ENCODE data around the gene PSMF1. TPM values are rescaled to one million over a fixed set of nuclear protein-coding genes. Genes with fewer than 3 reads are reported as not detected.

PSMF1 gene
- total RNA-seq, 1 experiment from 2014 or later, result 90.8 TPM

DNA sequence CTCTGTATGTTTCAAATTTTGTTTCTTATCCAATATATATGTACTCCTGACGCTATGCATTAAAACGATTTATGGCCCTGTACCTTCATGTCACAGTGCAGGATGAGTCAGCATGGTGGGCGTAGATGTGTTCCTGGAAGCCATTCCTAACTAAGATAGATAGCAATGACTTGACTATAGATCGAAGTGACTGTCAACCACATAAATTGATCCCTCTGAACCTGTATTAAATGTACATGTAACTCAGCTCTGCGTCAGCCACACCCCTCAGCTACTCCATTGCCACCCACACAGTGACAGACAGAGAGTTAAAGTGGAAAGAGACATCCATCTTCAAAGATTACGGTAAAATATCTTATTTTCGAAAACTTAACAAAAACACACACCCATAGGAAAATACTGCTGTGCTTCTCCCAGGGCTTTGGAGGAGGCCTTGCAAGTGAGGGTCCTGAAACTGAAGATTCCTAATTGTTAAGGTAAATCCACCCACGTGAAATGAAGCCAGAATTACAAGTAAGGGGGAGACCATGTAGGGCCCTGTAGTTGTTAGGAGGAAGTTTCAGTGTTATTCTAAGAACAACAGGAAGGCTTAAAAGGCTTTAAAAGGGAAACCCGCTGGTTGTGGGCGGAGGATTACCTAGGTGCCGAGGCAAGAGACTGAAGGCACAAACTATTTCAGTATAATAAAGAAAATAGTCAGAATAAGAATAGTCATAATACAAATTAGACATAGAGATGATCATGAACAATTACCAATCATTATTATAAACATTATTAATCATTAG, 97.2 kb downstream of the PSMF1 start:
- H3K27ac ChIP-seq (ENCODE audit: insufficient read length, low read depth, low read length), result no peak overlapping the region
- no peak overlapping the region for H2BK20ac ChIP-seq (ENCODE audit: low read depth, low read length, poor library complexity, severe bottlenecking)
- peaks cover 40% of the 10 kb centered on the region for H3K27me3 Mint-ChIP-seq (ENCODE audit: low read depth)
- H2BK5ac ChIP-seq (ENCODE audit: insufficient read length, low read length), result no peak overlapping the region
- no peak overlapping the region for H3K18ac ChIP-seq (ENCODE audit: insufficient read length, low read depth, low read length)
- DNase-seq, result no peak
- peak overlapping the region; percentile 48 for H2AFZ ChIP-seq (ENCODE audit: low read length)
- no peak overlapping the region for H4K91ac ChIP-seq (ENCODE audit: insufficient read length, low read depth, low read length)
- no peak overlapping the region for H3K4ac ChIP-seq (ENCODE audit: low read depth, low read length)
- WGBS (ENCODE audit: extremely low coverage, insufficient read length, low lambda C conversion rate), result no CpG with 5 or more reads among the region's 11 CpGs
- H4K8ac ChIP-seq (replicated peaks; ENCODE audit: insufficient read length, low read depth, low read length), result no peak overlapping the region
- peaks cover 14 to 21% of the 10 kb centered on the region in 2 experiments for H3K9me3 Mint-ChIP-seq
- no peak overlapping the region for H3K4me2 ChIP-seq (ENCODE audit: insufficient read depth, insufficient read length, low read length)
- peak overlapping the region; percentile 36 for H3T11ph ChIP-seq (ENCODE audit: low read length)
- TF ChIP-seq CTCF (conservative IDR thresholded peaks at IDR 0.05), result no peak
- no peak overlapping the region for H3K23ac ChIP-seq (ENCODE audit: insufficient read length, low read depth, low read length)
- H4K5ac ChIP-seq (ENCODE audit: insufficient read length, low read depth, low read length), result no peak overlapping the region
- H3K36me3 Mint-ChIP-seq (ENCODE audit: insufficient read depth in 1 of 3, low read depth in 3 of 3), result peaks cover 1 to 9% (median 2%) of the 10 kb centered on the region in 3 experiments; a peak in 3 of 7 replicates
- H2BK120ac ChIP-seq (ENCODE audit: low read depth, low read length, poor library complexity, severe bottlenecking), result no peak overlapping the region
- no peak overlapping the region for H3K14ac ChIP-seq (ENCODE audit: insufficient read depth, low read length)
- H3K4me1 Mint-ChIP-seq, result peaks cover 34 to 39% of the 10 kb centered on the region in 2 experiments
- no peaks in the 10 kb centered on the region for H3K79me2 ChIP-seq (ENCODE audit: insufficient read depth, low read length)
- H4K20me1 ChIP-seq (ENCODE audit: control insufficient read depth, insufficient read depth, insufficient read length), result no peaks in the 10 kb centered on the region
- no peaks in the 10 kb centered on the region for H3K9me3 ChIP-seq (ENCODE audit: control insufficient read depth, low read depth, low read length)
- H3K79me1 ChIP-seq (ENCODE audit: insufficient read depth, low read depth, low read length, poor library complexity, severe bottlenecking), result no peaks in the 10 kb centered on the region
- H3K27ac Mint-ChIP-seq, result peak overlapping the region in 2 of 3 experiments; percentile 11 to 54; a peak in 2 of 7 replicates
- H2BK15ac ChIP-seq (ENCODE audit: low read depth, low read length), result no peak overlapping the region
- no peak overlapping the region for H2AK5ac ChIP-seq (ENCODE audit: insufficient read length, low read length)
- no peak overlapping the region for H3K56ac ChIP-seq (ENCODE audit: insufficient read length, low read depth, low read length)
- H3K23me2 ChIP-seq (ENCODE audit: insufficient read length, low read depth, low read length, poor library complexity, severe bottlenecking), result no peaks in the 10 kb centered on the region
- no peak overlapping the region for H3K9ac ChIP-seq (ENCODE audit: extremely low read depth, insufficient read length, low read length)
- no peak overlapping the region for H2BK12ac ChIP-seq (ENCODE audit: insufficient read length, low read depth, low read length)
- no peak overlapping the region for H3K4me3 Mint-ChIP-seq
- no peaks in the 10 kb centered on the region for H3K27me3 ChIP-seq (ENCODE audit: insufficient read depth, low read length)
- peaks cover 5% of the 10 kb centered on the region; the same call in 1 of the 2 replicates for H3K4me1 ChIP-seq (ENCODE audit: insufficient read depth, low read length)
